H9 (cell line): ENCODE measurements around the gene SLC34A3. TPM values are rescaled to one million over a fixed set of nuclear protein-coding genes. Genes with fewer than 3 reads are reported as not detected.

ENCODE experiments used
- DNase-seq: peaks from one replicate; pipeline ENCODE4 v3.0.0-alpha.2; 2017
- H2AFZ ChIP-seq: one replicate; pipeline ENCODE4 v1.6.1; 2013; ENCODE audit warnings: mild to moderate bottlenecking, low read length, control low read depth, moderate library complexity
- H2AK5ac ChIP-seq: 2 replicates; pipeline ENCODE4 v1.6.1; 2013; ENCODE audit warnings: low read length, control low read depth, mixed read lengths; ENCODE audit not compliant: insufficient read length
- H2BK120ac ChIP-seq: one replicate; pipeline ENCODE4 v1.6.1; 2013; ENCODE audit warnings: low read depth, mild to moderate bottlenecking, low read length, control low read depth, inconsistent platforms; ENCODE audit not compliant: poor library complexity, severe bottlenecking
- H2BK12ac ChIP-seq: 2 replicates; pipeline ENCODE4 v1.6.1; 2013; ENCODE audit warnings: low read length, control low read depth, mixed read lengths, low read depth; ENCODE audit not compliant: insufficient read length
- H2BK15ac ChIP-seq: 2 replicates; pipeline ENCODE4 v1.6.1; 2013; ENCODE audit warnings: low read depth, low read length, control low read depth
- H2BK20ac ChIP-seq: one replicate; pipeline ENCODE4 v1.6.1; 2013; ENCODE audit warnings: low read depth, mild to moderate bottlenecking, low read length, control low read depth, inconsistent platforms; ENCODE audit not compliant: poor library complexity, severe bottlenecking
- H2BK5ac ChIP-seq: 2 replicates; pipeline ENCODE4 v1.6.1; 2013; ENCODE audit warnings: low read length, control low read depth, mixed read lengths; ENCODE audit not compliant: insufficient read length
- H3K14ac ChIP-seq: 2 replicates; pipeline ENCODE4 v1.6.1; 2013; ENCODE audit warnings: low read length, control low read depth; ENCODE audit not compliant: insufficient read depth
- H3K18ac ChIP-seq: 2 replicates; pipeline ENCODE4 v1.6.1; 2013; ENCODE audit warnings: low read depth, mild to moderate bottlenecking, mixed read lengths, low read length, control low read depth; ENCODE audit not compliant: insufficient read length
- H3K23ac ChIP-seq: 2 replicates; pipeline ENCODE4 v1.6.1; 2013; ENCODE audit warnings: low read length, control low read depth, mixed read lengths, low read depth; ENCODE audit not compliant: insufficient read length
- H3K23me2 ChIP-seq: 2 replicates; pipeline ENCODE4 v1.6.1; 2013; ENCODE audit warnings: low read depth, mild to moderate bottlenecking, mixed read lengths, low read length, control low read depth; ENCODE audit not compliant: insufficient read length, poor library complexity, severe bottlenecking
- H3K27ac ChIP-seq: 2 replicates; pipeline ENCODE4 v1.5.1; 2013; ENCODE audit warnings: low read length, control low read depth, mixed read lengths, low read depth; ENCODE audit not compliant: insufficient read length
- H3K27me3 ChIP-seq: 2 replicates; pipeline ENCODE4 v1.6.1; 2013; ENCODE audit warnings: low read length, control low read depth, inconsistent platforms; ENCODE audit not compliant: insufficient read depth
- H3K4ac ChIP-seq: 2 replicates; pipeline ENCODE4 v1.6.1; 2013; ENCODE audit warnings: low read depth, mild to moderate bottlenecking, control low read depth, inconsistent platforms, low read length, moderate library complexity
- H3K4me1 ChIP-seq: 2 replicates; pipeline ENCODE4 v1.6.1; 2013; ENCODE audit warnings: low read length, control low read depth, inconsistent platforms; ENCODE audit not compliant: insufficient read depth
- H3K4me2 ChIP-seq: 2 replicates; pipeline ENCODE4 v1.6.1; 2013; ENCODE audit warnings: low read length, control low read depth, mixed read lengths; ENCODE audit not compliant: insufficient read length, insufficient read depth
- H3K56ac ChIP-seq: 2 replicates; pipeline ENCODE4 v1.6.1; 2013; ENCODE audit warnings: low read depth, mild to moderate bottlenecking, mixed read lengths, low read length, control low read depth; ENCODE audit not compliant: insufficient read length
- H3K79me1 ChIP-seq: 2 replicates; pipeline ENCODE4 v1.6.1; 2013; ENCODE audit warnings: low read depth, mild to moderate bottlenecking, moderate library complexity, low read length, control low read depth, inconsistent platforms; ENCODE audit not compliant: insufficient read depth, poor library complexity, severe bottlenecking
- H3K79me2 ChIP-seq: 2 replicates; pipeline ENCODE4 v1.6.1; 2013; ENCODE audit warnings: low read length, control low read depth, inconsistent platforms; ENCODE audit not compliant: insufficient read depth
- H3K9ac ChIP-seq: 2 replicates; pipeline ENCODE4 v1.6.1; 2013; ENCODE audit warnings: low read length, control low read depth, mixed read lengths; ENCODE audit not compliant: insufficient read length; ENCODE audit errors: extremely low read depth
- H3K9me3 ChIP-seq: one replicate; pipeline ENCODE4 v1.6.1; 2013; ENCODE audit warnings: low read depth, low read length, inconsistent platforms; ENCODE audit not compliant: control insufficient read depth
- H3T11ph ChIP-seq: one replicate; pipeline ENCODE4 v1.6.1; 2013; ENCODE audit warnings: mild to moderate bottlenecking, low read length, control low read depth, inconsistent platforms
- H4K20me1 ChIP-seq: one replicate; pipeline ENCODE4 v1.6.1; 2013; ENCODE audit not compliant: control insufficient read depth, insufficient read length, insufficient read depth
- H4K5ac ChIP-seq: 2 replicates; pipeline ENCODE4 v1.6.1; 2013; ENCODE audit warnings: low read depth, mild to moderate bottlenecking, mixed read lengths, low read length, control low read depth; ENCODE audit not compliant: insufficient read length
- H4K8ac ChIP-seq: replicated peaks from 2 replicates; pipeline ENCODE4 v1.6.1; 2013; ENCODE audit warnings: low read length, control low read depth, mixed read lengths, low read depth; ENCODE audit not compliant: insufficient read length
- H4K91ac ChIP-seq: 2 replicates; pipeline ENCODE4 v1.6.1; 2013; ENCODE audit warnings: low read depth, mild to moderate bottlenecking, moderate library complexity, mixed read lengths, low read length, control low read depth; ENCODE audit not compliant: insufficient read length
- H3K27ac Mint-ChIP-seq, 3 experiments: 2 replicates in 2 of 3; 3 replicates in 1 of 3; pipeline ENCODE4 v1.8.0; 2020 to 2021; ENCODE audit warnings: mixed read lengths in 3 of 3, mild to moderate bottlenecking in 1 of 3, moderate library complexity in 1 of 3
- H3K27me3 Mint-ChIP-seq: 2 replicates; pipeline ENCODE4 v1.8.0; 2021; ENCODE audit warnings: low read depth, mild to moderate bottlenecking, moderate library complexity, mixed read lengths
- H3K36me3 Mint-ChIP-seq, 3 experiments: 2 replicates in 2 of 3; 3 replicates in 1 of 3; pipeline ENCODE4 v1.8.0; 2020 to 2021; ENCODE audit warnings: low read depth in 3 of 3, mixed read lengths in 3 of 3; ENCODE audit not compliant: insufficient read depth in 1 of 3
- H3K4me1 Mint-ChIP-seq, 2 experiments: 2 replicates each; pipeline ENCODE4 v1.8.0; 2020; ENCODE audit warnings: mixed read lengths in 2 of 2
- H3K4me3 Mint-ChIP-seq, 2 experiments: 2 replicates in 1 of 2; 3 replicates in 1 of 2; pipeline ENCODE4 v1.8.0; 2020 to 2021; ENCODE audit warnings: mild to moderate bottlenecking in 2 of 2, mixed read lengths in 2 of 2, moderate library complexity in 1 of 2
- H3K9me3 Mint-ChIP-seq, 2 experiments: 2 replicates in 1 of 2; 3 replicates in 1 of 2; pipeline ENCODE4 v1.8.0; 2020; ENCODE audit warnings: mild to moderate bottlenecking in 2 of 2, mixed read lengths in 2 of 2, moderate library complexity in 1 of 2
- WGBS: extraction: QIAGEN DNeasy Blood & Tissue Kit; methylation state at CpG from one replicate; pipeline ENCODE4 v1.1.7; 2013; ENCODE audit warnings: missing lambda C conversion rate, low lambda C conversion rate, mixed read lengths; ENCODE audit not compliant: insufficient read length; ENCODE audit errors: extremely low coverage; 5-methylcytosine and 5-hydroxymethylcytosine counted together
- total RNA-seq: library from RNA; stranded (reverse); gene quantifications from 2 replicates; pipeline ENCODE4 v1.2.1, GENCODE V29; 2021
- TF ChIP-seq, protein P1 (sequence below): fragments of 200-600 bp; sonication (generic); conservative IDR thresholded peaks from 3 replicates; pipeline ENCODE4 v1.8.0; 2021; ENCODE audit warnings: antibody characterized with exemption, mild to moderate bottlenecking

The SLC34A3 gene
- total RNA-seq, 1 experiment from 2014 or later, result not detected

GRCh38 chr9:137206602-137207001 lies 24.1 kb upstream of the SLC34A3 start:
- Histone ChIP-seq H2BK5ac (no peak overlapping the region), H4K8ac (no peak overlapping the region), H2BK15ac (no peak overlapping the region), H3K27me3 (no peaks in the 10 kb centered on the region), H3K14ac (no peak overlapping the region), H3K23ac (no peak overlapping the region), H3K79me1 (peaks cover 19% of the 10 kb centered on the region), H3T11ph (no peak overlapping the region), H3K9ac (peak overlapping the region; percentile 84), H3K79me2 (peaks cover 13% of the 10 kb centered on the region; the same call in 1 of the 2 replicates), H3K4me2 (peak overlapping the region; percentile 91), H2BK20ac (no peak overlapping the region), H2AK5ac (no peak overlapping the region), H3K56ac (no peak overlapping the region), H2BK120ac (no peak overlapping the region), H3K27ac (no peak overlapping the region), H3K18ac (no peak overlapping the region), H4K91ac (no peak overlapping the region), H3K23me2 (peaks cover 6% of the 10 kb centered on the region), H3K4ac (no peak overlapping the region), H4K5ac (no peak overlapping the region), H4K20me1 (no peaks in the 10 kb centered on the region), H2BK12ac (no peak overlapping the region), H3K4me1 (no peaks in the 10 kb centered on the region; the same call in 1 of the 2 replicates), H3K9me3 (no peaks in the 10 kb centered on the region), H2AFZ (no peak overlapping the region)
- TF ChIP-seq, protein P1, sequence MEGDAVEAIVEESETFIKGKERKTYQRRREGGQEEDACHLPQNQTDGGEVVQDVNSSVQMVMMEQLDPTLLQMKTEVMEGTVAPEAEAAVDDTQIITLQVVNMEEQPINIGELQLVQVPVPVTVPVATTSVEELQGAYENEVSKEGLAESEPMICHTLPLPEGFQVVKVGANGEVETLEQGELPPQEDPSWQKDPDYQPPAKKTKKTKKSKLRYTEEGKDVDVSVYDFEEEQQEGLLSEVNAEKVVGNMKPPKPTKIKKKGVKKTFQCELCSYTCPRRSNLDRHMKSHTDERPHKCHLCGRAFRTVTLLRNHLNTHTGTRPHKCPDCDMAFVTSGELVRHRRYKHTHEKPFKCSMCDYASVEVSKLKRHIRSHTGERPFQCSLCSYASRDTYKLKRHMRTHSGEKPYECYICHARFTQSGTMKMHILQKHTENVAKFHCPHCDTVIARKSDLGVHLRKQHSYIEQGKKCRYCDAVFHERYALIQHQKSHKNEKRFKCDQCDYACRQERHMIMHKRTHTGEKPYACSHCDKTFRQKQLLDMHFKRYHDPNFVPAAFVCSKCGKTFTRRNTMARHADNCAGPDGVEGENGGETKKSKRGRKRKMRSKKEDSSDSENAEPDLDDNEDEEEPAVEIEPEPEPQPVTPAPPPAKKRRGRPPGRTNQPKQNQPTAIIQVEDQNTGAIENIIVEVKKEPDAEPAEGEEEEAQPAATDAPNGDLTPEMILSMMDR, result no peak
- Mint-ChIP-seq H3K4me1 (peaks cover 23 to 29% of the 10 kb centered on the region in 2 experiments), H3K27ac (0 out of 7 replicates have a peak overlapping the region, but pooled peaks of 1 of the 3 experiments have one; percentile 97), H3K9me3 (no peaks in the 10 kb centered on the region), H3K36me3 (peaks cover 8 to 39% (median 30%) of the 10 kb centered on the region in 3 experiments), H3K4me3 (peak overlapping the region; percentile 93 to 99), H3K27me3 (no peaks in the 10 kb centered on the region)
- no peak for DNase-seq
- no CpG with 5 or more reads among the region's 7 CpGs for WGBS
